CD4-positive, alpha-beta T cell treated with Interleukin-15 for 4 hours (primary cell): ENCODE results near the gene ARIH2.
"Not testable (repeated sequence)": the region's sequence is repeated elsewhere in the genome, so short reads cannot be mapped to it uniquely, and the experiment has no call there.

Experiments
- DNase-seq: peaks from one replicate; pipeline ENCODE4 v3.0.0-alpha.2; 2020; ENCODE audit warnings: low spot score

ARIH2 gene

GRCh38 chr3:49004352-49005302, 86.0 kb downstream of the ARIH2 start:
- no peak for DNase-seq

DNA sequence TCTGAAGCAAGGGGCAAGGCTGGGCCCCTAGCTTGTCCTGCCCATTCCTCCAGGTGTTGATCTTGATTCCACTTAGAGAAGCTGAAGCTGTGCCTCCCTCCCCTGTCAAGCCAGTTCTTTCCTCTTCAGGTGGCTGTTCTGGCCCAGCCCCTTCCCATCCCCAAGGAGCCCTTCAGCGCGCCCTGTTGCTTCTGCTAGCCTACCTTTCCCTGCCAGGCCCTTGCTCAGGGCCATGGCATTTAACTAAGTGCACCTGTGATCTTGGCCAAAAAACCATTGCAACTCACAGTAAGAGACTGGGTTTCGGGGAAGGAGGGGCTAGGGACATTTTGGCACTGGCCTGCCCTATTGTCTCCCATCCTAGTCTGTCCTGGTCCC, 86.7 kb downstream of the ARIH2 start:
- no peak for DNase-seq

DNA sequence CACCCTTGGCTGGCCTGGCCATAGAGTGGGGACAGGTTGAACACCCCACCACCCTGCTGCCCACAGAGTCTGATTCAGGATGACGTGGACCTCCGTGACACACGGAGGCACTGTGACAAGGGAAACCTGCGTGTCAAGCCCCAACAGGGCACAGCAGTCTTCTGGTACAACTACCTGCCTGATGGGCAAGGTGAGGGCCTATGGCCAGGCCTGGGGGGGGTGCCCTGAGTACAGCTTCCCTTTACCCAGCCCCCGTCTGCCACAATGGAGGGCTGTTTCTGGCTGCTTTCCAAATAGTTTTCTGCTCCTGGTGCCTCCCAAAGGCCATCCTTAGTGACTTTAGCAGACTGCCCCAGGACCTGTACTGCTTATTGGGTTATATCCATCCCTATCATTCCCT, 87.4 kb downstream of the ARIH2 start:
- DNase-seq = no peak

- DNase-seq = no peak
Observed at GRCh38 chr3:49006408-49007067, 87.9 kb downstream of the ARIH2 start.

- peak; percentile 97 for DNase-seq
Observed at GRCh38 chr3:49007068-49007770, 88.6 kb downstream of the ARIH2 start, which contains the start of gene WDR6. WDR6 (plus strand) TSS chr3:49007391; CDS start chr3:49007432, 41 bp downstream.

GRCh38 chr3:49007771-49008528, 89.3 kb downstream of the ARIH2 start:
- DNase-seq = peak; percentile 92

DNA sequence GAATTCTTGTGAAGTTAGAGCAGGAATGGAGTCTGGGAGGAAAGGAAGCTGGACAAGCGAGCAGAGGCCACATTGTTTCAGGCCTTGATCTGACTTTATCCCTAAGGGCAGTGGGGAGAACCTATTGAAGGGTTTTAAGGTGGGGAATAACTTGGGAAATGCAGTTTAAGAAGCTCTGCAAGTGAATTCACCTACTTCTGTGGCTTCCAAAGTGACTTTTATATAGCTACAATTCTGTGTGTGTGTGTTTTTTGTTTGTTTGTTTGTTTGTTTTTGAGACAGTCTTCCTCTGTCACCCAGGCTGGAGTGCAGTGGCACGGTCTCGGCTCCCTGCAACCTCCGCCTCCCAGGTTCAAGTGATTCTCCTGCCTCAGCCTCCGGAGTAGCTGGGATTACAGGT, 90.0 kb downstream of the ARIH2 start:
- DNase-seq = not testable (repeated sequence)

DNA sequence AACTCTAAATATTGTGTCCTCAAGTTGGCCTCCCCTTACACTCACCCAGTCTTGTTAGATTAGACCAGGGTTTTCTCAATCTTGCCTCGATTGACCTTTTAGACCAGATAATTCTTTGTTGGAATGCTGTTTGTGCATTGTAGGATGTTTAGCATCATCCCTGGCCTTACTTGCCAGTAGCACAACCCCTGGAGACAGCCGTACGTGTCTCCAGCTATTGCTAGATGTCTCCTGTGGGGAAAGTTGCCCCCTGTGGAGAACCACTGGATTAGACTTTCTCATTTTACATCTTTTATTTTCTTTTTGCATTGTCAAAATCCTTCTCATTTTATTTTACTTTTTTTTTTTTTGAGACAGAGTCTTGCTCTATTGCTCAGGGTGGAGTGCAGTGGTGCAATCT, 90.8 kb downstream of the ARIH2 start:
- no peak for DNase-seq

DNA sequence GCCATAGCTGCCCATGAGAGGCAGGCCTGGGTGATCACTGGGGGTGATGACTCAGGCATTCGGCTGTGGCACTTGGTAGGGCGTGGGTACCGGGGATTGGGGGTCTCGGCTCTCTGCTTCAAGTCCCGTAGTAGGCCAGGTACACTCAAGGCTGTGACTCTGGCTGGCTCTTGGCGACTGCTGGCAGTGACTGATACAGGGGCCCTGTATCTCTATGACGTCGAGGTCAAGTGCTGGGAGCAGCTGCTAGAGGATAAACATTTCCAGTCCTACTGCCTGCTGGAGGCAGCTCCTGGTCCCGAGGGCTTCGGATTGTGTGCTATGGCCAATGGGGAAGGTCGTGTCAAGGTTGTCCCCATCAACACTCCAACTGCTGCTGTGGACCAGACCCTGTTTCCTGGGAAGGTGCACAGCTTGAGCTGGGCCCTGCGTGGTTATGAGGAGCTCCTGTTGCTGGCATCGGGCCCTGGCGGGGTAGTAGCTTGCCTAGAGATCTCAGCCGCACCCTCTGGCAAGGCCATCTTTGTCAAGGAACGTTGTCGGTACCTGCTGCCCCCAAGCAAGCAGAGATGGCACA, 93.9 kb downstream of the ARIH2 start:
- DNase-seq = no peak

GRCh38 chr3:49013113-49013737, 94.6 kb downstream of the ARIH2 start:
- no peak for DNase-seq

- peak; percentile 55 for DNase-seq
Observed at GRCh38 chr3:49013738-49014660, 95.4 kb downstream of the ARIH2 start.

DNA sequence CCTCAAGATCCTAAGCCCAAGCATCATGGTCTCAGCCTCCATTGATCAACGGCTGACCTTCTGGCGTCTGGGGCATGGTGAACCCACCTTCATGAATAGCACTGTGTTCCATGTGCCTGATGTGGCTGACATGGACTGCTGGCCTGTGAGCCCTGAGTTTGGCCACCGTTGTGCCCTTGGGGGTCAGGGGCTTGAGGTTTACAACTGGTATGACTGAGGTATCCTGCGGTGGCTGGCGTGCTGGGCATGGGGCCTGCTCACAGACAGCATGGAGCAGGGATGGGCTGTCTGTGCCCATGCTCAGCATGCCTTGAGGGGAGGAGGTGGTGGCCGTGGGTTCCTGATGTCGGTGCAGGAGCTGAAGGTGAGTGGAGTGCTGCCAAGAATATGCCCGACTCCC, 96.4 kb downstream of the ARIH2 start:
- DNase-seq = no peak

DNA sequence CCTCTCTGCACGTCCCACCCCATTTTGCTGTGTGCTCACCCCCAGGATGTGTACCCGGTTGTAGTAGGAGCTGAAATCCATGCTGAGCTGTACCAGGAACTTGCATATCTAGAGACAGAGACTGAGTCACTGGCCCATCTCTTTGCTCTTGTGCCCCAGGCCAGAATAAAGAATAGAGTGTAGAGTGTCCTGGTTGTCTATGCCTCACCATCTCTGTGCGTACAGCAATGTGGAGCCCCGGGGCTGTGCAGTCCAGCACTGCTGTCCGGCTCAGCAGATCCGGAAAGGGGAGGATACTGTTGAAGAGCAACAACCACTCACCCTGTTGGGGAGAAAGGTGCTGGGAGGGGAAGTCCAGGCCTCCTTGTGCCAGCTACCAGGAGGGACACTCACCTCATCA, 97.1 kb downstream of the ARIH2 start:
- no peak for DNase-seq

DNA sequence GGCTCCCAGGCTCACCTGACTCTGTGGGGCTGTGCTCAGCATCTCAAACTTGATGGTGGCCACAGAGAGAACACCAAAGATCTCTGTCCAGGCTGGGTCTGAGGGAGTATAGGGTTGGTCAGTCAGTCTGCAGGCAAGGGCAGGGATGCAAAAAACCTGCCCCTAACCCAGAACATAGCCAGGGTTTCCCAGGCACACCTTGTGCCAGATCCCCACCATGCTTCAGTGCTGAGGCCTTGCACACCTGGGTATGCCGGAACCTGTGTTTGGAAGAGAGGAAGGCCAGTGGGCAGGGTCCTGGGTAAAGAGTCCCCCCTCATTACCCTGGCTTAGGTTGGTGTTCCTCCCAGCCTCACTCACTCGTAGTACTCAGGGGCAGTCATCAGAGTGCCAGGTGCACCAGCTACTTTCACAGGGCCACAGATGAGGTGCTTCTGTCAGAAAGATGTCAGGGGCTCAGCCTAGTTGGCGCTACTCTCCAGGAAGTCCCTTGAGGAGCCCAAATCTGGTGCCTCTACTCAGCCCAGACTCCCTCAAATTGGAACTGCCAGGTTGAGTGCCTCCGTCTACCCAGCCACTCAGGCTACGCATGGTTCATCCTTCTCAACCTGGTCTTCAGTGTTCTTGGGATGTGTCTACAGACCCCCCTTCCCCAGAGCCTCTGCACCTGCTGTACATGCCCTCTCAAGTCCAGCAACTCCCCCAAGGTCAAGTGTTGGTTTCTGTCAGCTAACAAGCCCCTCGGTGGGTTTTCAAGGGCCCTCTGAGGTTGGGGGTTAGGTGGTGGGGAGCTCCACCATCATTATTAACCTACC, 98.0 kb downstream of the ARIH2 start:
- DNase-seq = no peak

- DNase-seq = no peak
Observed at GRCh38 chr3:49017229-49017970, 98.8 kb downstream of the ARIH2 start.

GRCh38 chr3:49017971-49018706, 99.5 kb downstream of the ARIH2 start, which contains the start of gene DALRD3:
DALRD3 (minus strand) TSS chr3:49018580; CDS start chr3:49018564, 16 bp downstream.
- peak; percentile 56 for DNase-seq

DNA sequence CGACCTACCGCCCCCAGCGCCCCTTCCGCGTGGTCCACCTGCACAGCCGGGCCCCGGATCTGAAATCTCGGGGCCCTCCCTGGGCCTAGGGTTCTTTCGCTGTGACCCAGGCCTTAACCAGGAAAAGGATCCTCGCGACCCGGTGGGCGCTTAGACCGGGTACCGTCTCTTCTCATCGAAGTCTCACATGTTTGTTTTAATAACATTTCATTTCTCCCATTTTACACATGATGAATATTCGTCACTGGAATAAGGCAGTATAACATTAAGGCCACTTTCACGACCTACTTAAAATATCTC, 100.0 kb downstream of the ARIH2 start:
- DNase-seq = no peak

GRCh38 chr3:49019941-49020329, 101.3 kb downstream of the ARIH2 start:
- DNase-seq = no peak
